NCI-H345 (cell line): ENCODE data around the gene NTNG1.
A peak's percentile ranks its signal among the peaks of the same experiment; 100 is the strongest.
"Not testable (repeated sequence)": the region's sequence is repeated elsewhere in the genome, so short reads cannot be mapped to it uniquely, and the experiment has no call there.

Source experiments
- DNase-seq: peaks from one replicate; lab custom pipeline; 2025; lab: John Stamatoyannopoulos, UW

Gene NTNG1

DNA sequence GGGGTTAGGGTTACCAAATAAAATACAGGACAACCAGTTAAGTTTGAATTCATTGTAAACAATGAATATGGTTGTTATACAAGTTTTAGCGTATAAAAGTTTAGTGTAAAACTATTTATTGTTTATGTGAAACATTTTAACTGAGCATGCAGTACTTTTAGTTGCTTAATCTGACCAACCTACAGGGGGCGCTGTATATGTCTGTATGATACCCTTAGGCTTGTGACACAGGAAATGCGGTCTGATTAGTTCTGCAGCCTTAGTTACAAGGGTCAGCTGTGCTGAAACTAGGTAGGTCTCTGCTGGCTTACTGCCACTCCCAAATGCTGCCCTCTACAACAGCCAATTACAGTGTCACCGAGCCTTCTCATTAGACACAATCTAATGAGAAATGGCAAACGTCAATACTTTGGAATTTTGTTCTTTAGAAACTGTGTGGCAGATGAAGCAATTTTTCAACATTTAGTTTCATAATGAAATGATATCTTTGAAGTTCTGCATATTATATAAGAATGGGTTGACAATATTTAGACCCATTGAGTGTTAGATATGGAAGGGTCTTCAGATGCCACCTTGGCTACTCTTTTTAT, 56.2 kb downstream of the NTNG1 start:
- DNase-seq = no peak

DNA sequence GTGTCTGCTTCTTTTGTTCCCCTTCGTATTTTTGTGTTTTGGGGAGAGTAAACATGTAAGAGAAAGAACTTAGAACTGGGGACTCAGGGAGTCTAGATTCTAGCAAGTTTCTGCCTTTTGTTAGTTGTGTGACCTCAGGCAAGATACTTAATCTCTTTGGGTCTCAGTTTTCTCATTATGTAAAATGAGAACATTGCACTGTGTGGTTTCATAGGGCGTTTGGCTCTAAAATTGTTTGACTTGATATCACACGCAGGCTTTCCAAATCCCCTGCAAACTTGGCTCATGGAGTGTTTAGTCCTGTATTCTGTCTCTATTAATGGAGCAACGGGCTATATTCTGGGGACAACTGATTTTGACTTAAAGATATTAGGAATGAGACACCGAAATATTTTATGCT, 57.7 kb downstream of the NTNG1 start:
- DNase-seq = no peak

DNA sequence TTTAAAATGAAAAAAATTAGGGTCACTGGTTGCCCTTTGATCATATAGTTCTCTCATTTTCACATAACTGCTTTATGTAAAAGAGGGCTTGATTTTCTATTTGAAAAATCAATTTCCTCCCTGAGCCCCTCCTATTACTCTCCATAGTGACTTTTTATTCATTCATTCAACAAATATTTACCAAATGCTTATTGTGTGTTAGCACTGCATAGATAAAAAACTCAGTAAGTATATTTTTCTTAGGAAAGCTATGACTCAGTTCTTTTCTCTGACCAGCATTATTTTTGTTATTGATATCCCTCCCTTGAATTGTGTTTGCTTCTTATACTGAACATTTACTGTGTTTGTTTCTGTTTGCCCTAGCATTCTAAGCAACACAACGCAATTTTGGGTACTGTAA, 59.8 kb downstream of the NTNG1 start:
- DNase-seq = no peak

DNA sequence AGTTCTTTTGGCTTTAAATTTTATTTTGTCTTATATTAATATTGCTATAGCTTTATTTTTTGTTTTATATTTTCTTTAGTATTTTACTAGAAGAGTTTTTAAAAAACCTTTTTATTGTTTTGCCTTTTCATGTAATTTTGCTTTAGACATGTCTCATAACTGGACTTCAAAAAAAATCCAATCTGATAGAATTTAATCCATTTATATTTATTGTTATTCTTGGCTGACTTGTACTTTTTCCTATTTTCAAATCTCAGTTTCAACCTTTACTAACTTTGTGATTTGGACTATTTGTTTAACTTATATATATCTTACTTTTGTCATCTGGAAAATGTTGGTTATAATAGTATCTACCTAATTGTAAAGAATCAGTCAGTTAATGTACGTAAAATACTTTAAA, 61.2 kb downstream of the NTNG1 start:
- DNase-seq = no peak

DNA sequence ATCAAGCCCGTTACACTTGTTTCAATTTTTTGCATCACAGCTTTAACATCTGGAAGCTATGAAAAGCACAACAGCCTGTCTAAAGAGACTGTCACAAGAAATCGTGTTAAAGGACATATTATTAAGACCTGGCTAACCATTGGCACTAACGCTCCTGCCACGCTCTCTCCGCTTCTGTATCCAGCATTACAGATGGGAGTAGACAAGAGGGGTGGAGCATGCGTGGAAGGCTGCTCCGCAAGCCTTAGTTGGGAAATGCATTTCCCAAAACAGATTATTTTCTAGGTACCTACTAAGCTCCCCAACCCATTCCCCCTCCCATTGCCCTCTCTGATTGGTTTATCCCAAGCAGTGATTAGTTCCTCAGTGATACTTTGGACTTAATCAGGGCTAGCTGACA, 72.4 kb downstream of the NTNG1 start:
- no peak for DNase-seq

DNA sequence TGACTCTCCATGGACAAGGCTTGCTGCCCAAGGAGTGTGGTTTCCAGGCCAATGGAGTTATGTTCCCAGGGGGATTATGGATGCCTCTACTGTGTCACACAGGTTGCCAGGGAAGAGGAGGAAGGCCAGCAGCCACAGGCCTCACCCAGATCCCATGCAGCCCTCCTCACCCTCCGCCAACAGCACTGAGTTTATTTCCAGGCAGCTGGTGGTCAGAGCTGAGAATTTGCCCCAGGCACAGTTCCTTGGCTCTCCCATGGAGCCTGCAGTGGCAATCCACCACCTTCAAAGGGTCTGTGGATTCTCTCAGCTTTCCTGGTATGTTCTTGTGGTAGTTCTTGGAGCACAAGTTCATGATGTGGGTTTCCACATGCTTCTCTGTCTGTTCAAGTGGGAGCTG, 79.2 kb downstream of the NTNG1 start:
- DNase-seq = no peak

DNA sequence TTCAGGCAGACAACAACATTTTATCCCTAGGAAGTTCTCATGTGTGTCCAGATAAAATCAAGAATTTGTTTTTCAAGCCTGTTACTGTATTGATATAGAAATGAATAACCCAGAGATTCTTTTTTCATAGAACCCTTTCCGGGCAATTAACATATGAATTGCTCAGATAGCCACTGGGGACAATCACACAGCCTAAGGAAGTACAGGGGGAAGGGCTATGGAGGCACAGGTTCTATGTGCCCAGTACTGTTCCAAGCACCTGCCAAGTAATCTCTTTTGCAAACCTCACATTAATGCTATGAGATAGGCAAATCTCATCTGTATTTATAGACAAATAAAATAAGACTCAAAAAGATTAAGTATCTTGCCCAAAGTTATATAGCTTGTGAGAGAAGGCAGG, 84.9 kb downstream of the NTNG1 start:
- peak; percentile 56 for DNase-seq

DNA sequence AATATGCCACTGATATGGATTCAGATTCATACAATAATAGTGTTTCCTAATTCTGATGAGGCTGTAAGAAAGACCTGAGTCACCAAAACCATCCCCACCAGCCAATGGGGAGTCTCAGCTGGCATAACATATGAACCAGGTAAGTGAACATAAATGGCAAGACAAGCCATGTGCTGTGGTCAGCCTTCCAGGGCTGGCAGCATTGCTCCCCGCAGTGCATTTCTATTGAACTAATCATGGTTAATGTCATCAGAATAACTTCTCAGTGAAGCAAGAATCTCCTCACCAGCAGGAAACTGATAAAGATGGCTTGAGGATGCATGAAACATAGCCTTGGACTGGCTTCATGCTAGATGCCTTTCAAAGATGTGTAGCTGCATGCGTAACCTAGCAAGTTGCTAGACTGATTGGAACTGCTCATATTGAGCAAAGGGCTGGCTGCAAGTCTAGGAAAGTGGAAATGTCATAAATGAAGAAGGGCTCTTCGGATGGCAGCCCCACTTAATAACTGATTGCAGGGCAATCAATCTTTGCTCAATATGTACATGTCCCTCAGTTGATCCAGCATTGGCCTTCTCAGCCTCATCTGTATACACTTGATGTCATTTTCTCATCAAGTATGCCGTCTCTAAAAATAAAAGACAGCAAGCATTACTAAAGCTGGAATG, 88.0 kb downstream of the NTNG1 start:
- DNase-seq = no peak

DNA sequence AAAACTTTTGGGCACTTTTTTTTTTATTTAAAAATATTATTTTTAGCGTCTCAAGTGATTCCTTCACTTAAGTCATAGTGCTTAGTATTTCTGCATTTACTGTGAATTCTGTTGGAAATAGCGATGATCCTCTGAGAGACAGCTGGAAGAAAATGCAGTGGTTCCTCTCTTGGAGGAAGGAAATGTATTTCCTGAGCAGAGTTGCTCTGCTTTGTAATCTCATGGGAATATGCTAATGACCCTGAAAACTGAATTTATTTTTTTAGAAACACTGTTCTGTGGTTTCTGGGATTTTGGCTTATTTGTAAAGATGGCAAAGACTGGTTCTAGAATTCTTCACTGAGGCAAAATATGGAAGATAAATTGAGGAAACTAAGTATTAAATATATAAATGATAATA, 88.9 kb downstream of the NTNG1 start:
- no peak for DNase-seq

DNA sequence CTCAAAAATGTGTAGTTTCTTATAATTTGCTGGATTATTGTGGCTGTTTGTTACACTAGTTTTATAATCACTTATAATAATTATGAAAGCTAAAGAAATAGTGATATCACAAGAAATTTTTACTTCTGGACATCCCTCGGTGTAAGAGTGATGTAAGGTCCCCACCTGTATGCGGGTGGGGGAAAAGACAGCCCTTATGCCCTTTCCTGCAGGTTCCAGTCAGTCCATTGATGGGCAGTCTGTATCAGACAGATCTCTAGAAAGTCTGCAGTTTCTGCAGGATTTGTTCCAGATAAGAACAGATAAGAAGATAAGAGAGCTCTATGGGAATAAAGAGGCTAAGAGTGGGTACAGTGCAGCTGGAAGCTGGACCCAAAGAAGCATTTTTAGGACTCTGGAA, 89.3 kb downstream of the NTNG1 start:
- no peak for DNase-seq

DNA sequence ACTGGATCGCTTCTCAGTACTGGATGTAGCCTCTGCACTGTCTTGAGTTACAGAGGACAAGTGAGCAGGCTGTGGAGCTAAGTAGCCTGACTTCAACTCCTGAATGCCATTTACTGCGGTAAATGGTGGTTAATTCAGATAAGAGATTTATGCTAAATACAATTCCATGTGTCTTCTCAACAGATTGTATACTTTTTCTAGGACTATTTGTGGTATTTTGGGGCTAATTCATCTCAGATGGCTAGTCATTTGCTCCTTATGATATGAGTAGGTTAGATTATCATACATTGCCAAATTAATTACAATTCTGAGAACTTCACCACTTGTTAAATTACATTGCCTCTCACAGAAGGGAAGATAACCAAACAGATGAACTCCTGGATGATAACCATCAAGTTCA, 90.5 kb downstream of the NTNG1 start:
- DNase-seq = no peak

DNA sequence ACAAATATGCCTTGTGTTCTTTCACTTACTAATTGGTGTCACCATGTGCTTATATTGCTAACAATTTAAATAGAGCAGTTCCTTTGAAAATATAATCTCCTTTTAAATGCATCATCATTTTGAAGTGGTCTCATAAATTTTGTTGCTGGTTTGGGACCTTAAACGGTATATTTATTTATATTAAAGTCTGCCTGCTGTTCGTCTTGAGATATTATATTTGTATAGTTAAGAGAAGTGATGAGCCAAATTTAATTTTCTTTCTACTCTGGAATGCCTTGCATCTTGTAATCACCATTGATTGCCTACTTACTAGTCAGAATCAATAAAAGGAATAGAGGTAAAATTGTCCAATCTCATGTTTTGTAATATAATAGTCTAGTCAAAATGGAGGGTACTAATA, 91.6 kb downstream of the NTNG1 start:
- no peak for DNase-seq

DNA sequence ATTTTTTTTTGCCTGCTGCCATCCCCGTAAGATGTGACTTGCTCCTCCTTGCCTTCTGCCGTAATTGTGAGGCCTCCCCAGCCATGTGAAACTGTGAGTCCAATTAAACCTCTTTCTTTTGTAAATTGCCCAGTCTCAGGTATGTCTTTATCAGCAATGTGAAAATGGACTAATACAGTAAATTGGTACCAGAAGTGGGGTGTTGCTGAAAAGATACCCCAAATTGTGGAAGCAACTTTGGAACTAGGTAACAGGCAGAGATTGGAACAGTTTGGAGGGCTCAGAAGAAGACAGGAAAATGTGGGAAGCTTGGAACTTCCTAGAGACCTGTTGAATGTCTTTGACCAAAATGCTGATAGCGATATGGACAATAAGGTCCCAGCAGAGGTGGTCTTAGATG, 95.9 kb downstream of the NTNG1 start:
- DNase-seq = not testable (repeated sequence)

DNA sequence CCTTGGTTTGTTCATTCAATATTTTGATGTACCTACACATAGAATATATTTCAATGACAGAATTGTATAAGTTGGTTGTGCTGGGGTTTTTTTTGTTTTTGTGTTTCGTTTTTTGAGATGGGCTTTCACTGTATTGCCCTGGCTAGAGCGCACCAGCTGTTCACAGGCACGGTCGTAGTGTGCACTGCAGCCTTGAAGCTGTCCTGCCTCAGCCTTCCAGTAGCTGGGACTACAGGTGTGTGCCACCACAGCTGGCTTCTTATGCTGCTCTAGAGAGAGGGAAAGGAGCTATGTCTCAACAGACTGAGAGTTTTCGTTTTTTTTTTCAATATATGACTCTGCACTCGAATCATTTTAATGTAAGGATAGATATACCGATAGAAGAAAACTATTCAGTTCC, 102.6 kb downstream of the NTNG1 start:
- DNase-seq = no peak

DNA sequence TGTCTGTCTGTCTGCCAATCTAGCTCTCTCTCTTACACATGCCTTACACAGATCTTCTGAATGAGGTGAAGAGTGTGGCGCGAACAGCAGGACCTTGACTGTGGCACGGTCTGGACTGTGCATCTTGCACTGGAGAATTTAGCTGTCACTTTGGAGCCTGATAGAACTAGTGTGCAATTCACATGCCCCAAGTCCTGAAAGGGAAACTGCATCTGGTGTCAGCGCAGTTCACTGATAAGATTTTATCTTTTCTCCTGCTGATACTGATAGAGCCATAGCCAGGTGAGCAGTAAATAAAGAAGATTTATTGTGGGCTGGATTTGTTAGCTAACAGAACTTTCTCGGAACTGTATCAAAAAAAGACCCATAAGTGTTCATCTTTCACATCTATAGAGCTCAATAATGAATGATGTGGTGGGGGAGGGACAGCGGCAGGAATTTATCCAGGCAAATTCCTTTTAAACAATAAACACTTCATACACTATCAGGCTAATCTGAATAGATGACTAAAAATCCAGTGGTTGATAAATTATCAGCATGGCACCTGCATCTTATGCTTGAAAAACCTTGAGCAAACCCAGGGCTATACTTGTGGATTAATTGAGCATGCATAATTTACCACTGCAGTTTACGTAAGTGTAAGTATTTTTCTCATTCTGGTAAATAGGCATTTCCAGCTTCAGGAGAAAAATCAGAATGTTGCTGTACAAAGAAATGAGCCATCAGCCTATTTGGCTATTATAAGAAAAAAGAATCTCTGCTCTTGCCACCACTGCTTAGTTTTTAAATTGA, 104.1 kb downstream of the NTNG1 start:
- DNase-seq = peak; percentile 53

DNA sequence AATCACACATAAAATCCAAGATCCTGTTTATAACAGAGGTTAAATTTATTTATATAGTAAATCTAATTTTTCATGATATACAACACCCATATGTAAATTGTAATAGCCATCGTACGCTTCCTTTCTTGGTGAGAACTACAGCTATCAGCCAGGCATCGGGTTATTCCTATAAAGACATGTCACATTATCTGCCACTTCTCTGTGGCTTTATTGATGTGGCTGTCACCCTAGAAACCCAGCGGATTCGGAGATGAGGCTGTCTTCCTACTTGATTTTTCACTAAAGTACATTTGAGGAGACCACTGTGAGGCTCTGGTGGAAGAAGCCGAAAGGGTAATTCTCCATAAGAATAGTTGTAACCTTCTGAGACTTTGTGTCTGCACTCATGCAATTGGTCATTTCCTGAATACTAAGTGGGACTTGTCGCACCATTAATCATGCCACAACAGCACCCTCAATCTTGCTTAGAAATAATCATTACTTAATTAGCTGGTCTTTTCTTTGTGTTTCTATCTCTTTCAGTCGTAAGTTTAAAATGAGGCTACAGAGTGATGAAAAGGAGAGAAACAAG, 106.0 kb downstream of the NTNG1 start:
- no peak for DNase-seq

DNA sequence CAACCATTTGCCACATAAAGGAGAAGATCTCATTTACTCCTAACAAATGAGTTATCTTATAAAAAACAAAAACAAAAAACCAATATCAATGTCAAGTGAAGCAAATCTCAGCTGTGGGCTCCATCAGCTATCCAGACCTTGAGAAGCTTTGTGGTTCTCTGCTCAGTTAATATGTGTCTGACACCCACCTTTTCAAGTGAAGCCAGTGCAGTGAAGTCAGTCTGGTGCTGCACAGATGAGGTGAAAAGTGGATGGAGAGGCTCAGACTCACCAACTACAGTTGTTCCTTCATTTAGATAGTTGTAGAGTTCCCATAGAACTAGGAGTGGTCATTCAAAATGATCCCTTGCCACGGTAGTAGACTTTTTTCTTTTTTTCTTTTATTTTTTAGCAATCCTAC, 106.8 kb downstream of the NTNG1 start:
- no peak for DNase-seq

DNA sequence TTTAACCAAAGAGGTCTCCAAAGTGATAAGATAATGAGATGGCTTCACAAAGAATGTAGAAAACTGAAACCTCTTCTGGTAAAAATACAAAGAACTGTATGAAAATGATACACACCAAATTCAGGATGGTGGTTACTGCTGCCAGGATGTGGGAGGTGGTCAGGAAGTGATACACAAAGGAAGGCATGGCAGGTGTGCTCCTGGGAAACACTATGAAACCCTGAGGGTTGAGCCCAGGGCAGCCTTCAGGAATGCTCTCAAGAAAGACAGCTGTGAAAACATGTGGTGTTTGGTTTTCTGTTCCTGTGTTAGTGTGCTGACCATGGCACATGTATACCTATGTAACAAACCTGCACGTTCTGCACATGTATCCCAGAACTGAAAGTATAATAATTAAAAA, 109.3 kb downstream of the NTNG1 start:
- peak; percentile 37 for DNase-seq

DNA sequence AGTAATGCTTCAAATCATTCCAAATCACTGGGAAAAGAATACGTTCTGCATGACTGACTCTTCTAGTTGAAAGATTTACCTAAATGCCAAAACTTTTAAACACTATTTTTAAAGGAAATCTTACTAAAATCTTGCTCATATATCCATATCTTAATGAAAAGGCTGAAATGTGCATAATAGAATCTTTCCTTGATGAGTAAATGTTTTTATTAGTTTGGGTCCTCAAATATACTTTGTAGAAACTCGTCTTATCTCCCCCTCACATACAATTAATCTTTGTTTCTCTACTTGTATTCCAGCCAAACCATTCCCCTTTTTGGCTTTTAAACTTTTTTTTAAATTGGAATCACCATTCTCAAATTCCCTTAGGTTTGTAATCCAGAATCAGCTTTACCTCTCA, 110.2 kb downstream of the NTNG1 start:
- DNase-seq = no peak

DNA sequence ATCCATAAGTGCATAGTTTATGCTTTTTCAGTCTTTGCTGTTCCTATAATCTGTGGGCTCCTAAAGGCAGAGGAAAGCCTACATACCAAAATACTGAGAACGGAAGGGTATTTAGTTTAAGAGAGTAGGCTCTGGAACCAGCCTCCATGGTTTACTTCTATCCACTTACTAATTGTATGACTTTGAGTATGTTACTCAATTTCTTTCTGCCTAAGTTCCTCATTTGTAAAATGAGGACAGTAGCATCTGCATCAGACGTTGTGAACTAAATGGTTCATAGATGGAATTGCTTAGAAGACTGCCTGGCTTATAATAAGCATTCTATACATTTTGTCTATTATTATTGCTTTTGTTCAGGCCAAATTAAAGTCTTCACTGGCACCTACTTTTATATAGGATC, 111.0 kb downstream of the NTNG1 start:
- DNase-seq = no peak

DNA sequence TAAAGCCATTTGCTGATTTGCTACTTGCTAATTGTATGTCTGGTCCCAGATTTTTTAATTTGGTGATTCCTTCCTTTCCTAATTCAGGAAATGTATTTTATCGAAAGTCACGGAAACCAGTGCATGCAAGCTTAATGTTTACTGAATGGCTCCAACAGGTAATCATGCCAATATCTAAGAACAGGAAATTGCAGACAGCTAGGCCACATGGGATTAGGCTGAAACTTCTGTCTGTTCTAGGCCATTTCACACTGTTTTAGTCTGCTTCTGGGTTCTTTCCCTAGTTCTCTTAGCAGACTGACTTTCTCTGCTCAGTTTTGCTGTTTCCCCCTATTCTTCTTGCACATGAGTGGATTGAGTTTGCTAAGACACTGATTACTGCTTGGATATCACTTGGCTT, 111.4 kb downstream of the NTNG1 start:
- no peak for DNase-seq

DNA sequence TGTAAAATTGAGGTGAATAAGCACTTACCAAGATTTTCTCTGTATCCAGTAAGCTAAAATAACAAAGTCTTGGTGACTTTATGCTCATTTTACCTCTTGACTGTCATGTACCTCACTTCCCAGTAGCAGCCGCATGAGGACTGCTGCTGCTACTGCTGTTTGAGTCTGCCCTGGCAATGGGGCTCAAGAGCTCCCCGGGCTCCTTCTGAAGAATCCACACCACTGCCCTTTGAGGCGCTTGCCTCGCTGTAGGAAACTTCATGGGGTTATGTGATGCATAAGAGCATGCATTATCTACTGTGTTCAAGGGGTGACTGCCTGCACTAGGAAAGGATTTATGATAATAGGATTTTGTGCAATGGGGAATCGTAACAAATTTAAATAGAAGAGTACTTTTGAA, 113.5 kb downstream of the NTNG1 start:
- no peak for DNase-seq

DNA sequence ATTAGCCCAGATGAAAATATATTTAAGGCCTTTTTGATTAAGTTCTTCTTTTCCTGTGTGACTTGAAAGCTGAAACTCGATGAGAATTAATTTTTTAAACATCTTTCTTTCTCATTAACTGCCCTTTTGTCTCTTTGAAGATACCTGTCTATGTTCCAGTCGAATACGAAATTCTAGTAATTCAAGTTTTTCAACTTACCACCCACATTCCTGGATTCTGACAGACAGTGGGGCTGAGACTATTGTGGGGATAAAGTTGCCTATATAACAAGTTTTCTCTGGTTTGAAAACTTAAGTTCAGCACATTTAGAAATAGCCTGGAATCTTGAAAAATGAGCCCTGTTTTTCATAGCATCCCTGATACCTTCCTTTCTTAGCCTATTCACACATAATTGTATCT, 114.6 kb downstream of the NTNG1 start:
- DNase-seq = no peak
